Retinal pigment epithelial cell (primary cell): ENCODE data around the gene ARHGEF11.

Experiments used
- DNase-seq: peaks from one replicate; pipeline ENCODE4 v3.0.0-alpha.2; 2010; ENCODE audit warnings: low read depth
- H3K4me3 ChIP-seq: 2 replicates; pipeline ENCODE4 v1.5.1; 2011; ENCODE audit warnings: mild to moderate bottlenecking, low read length, control low read depth, moderate library complexity
- TF ChIP-seq, protein P1 (sequence below): conservative IDR thresholded peaks from 2 replicates; pipeline ENCODE4 v1.5.1; 2011; ENCODE audit warnings: low read depth, low read length, control low read depth, inconsistent platforms

ARHGEF11 gene

GRCh38 chr1:156885880-156886355 lies 159.6 kb downstream of the ARHGEF11 start:
- TF ChIP-seq, protein P1, sequence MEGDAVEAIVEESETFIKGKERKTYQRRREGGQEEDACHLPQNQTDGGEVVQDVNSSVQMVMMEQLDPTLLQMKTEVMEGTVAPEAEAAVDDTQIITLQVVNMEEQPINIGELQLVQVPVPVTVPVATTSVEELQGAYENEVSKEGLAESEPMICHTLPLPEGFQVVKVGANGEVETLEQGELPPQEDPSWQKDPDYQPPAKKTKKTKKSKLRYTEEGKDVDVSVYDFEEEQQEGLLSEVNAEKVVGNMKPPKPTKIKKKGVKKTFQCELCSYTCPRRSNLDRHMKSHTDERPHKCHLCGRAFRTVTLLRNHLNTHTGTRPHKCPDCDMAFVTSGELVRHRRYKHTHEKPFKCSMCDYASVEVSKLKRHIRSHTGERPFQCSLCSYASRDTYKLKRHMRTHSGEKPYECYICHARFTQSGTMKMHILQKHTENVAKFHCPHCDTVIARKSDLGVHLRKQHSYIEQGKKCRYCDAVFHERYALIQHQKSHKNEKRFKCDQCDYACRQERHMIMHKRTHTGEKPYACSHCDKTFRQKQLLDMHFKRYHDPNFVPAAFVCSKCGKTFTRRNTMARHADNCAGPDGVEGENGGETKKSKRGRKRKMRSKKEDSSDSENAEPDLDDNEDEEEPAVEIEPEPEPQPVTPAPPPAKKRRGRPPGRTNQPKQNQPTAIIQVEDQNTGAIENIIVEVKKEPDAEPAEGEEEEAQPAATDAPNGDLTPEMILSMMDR = no peak
- no peak for DNase-seq

DNA sequence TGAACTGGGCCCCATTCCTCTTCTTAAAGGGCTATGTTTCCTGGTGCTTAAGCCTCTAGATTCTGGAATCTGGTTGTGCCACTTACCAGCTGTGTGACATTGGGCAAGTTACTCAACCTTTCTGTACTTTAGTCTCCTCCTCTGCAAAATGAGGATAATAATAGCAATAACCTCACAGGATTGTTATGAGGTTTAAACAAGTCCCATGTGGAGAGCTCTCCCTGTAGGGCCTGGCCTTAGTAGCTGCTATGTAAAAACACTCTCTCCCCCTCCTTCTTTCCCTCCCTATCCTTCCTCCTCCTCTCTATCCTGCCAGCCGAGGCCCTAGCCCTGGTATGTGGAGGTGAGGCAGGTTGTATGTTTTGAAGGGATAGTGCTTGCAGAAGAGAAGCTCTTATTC lies 160.2 kb downstream of the ARHGEF11 start:
- DNase-seq = no peak
- TF ChIP-seq, protein P1 = no peak
- no peak overlapping the region for H3K4me3 ChIP-seq

More at GRCh38 chr1:156885880-156886355, 159.6 kb downstream of the ARHGEF11 start:
- H3K4me3 ChIP-seq = no peak overlapping the region
